ENCODE measurements around the gene CHRNB2.

- no peak for TF ChIP-seq CTCF (IDR thresholded peaks at IDR 0.05)
- TF ChIP-seq POLR2A (IDR thresholded peaks at IDR 0.05), result no peak
Measured at GRCh38 chr1:154599658-154600057, 32.1 kb downstream of the CHRNB2 start.
